Spinal cord (tissue), 10 donors: ENCODE measurements around the gene BOLA1. TPM values are rescaled to one million over a fixed set of nuclear protein-coding genes. Genes with fewer than 3 reads are reported as not detected.

Experiments used
- DNase-seq, 6 donors: peaks; one replicate each; pipeline versions ENCODE4 v3.0.0 to v3.0.0-alpha.2; 2013 to 2015; ENCODE audit warnings: low spot score in 6 of 6, low read depth in 4 of 6
- H3K27ac ChIP-seq: one replicate; pipeline ENCODE4 v1.5.1; 2013; ENCODE audit warnings: low read depth, low read length, control low read depth
- H3K27me3 ChIP-seq: one replicate; pipeline ENCODE4 v1.6.1; 2013; ENCODE audit warnings: low read length; ENCODE audit not compliant: control insufficient read depth, insufficient read depth
- H3K36me3 ChIP-seq: one replicate; pipeline ENCODE4 v1.6.1; 2013; ENCODE audit warnings: low read length; ENCODE audit not compliant: control insufficient read depth, insufficient read depth
- H3K4me1 ChIP-seq: one replicate; pipeline ENCODE4 v1.6.1; 2013; ENCODE audit warnings: low read length; ENCODE audit not compliant: control insufficient read depth, insufficient read depth
- H3K4me3 ChIP-seq: one replicate; pipeline ENCODE4 v1.5.1; 2013; ENCODE audit warnings: low read depth, low read length, control low read depth
- H3K9me3 ChIP-seq: one replicate; pipeline ENCODE4 v1.6.1; 2013; ENCODE audit warnings: low read length; ENCODE audit not compliant: control insufficient read depth, insufficient read depth
- WGBS: methylation state at CpG from one replicate; pipeline ENCODE4 v1.1.5; 2013; ENCODE audit warnings: missing lambda C conversion rate; ENCODE audit not compliant: insufficient coverage; 5-methylcytosine and 5-hydroxymethylcytosine counted together
- polyA plus RNA-seq, 2 donors: library from polyadenylated mRNA; unstranded; fragments of 120-200 nt; gene quantifications; one replicate each; pipeline ENCODE4 v1.2.1, GENCODE V29; 2013; ENCODE audit not compliant: insufficient read length in 2 of 2
- total RNA-seq, 2 donors: library from RNA; depleted of rRNA in 1 of 2; stranded (reverse); fragments of 120-200 nt in 1 of 2; fragments of >200 nt in 1 of 2; gene quantifications; one replicate each; pipeline versions ENCODE4 v1.2.3 to v1.2.4, GENCODE V29; 2013 to 2014
- donor health status: healthy.

The BOLA1 gene
- total and polyA plus RNA-seq, 4 donors: 10.7 to 31.0 (median 24.9) TPM

GRCh38 chr1:149915429-149916192 is 16.2 kb downstream of the BOLA1 start:
- H3K36me3 ChIP-seq: peaks cover 34% of the 10 kb centered on the region
- WGBS: 42% methylated on average over 8 of the region's 11 CpGs
- no peak overlapping the region for H3K27ac ChIP-seq
- H3K9me3 ChIP-seq: no peaks in the 10 kb centered on the region
- no peaks in the 10 kb centered on the region for H3K27me3 ChIP-seq
- peaks cover 19% of the 10 kb centered on the region for H3K4me1 ChIP-seq
- peak overlapping the region; percentile 78 for H3K4me3 ChIP-seq
- DNase-seq: peak in 1 of 6 donors; percentile 16

DNA sequence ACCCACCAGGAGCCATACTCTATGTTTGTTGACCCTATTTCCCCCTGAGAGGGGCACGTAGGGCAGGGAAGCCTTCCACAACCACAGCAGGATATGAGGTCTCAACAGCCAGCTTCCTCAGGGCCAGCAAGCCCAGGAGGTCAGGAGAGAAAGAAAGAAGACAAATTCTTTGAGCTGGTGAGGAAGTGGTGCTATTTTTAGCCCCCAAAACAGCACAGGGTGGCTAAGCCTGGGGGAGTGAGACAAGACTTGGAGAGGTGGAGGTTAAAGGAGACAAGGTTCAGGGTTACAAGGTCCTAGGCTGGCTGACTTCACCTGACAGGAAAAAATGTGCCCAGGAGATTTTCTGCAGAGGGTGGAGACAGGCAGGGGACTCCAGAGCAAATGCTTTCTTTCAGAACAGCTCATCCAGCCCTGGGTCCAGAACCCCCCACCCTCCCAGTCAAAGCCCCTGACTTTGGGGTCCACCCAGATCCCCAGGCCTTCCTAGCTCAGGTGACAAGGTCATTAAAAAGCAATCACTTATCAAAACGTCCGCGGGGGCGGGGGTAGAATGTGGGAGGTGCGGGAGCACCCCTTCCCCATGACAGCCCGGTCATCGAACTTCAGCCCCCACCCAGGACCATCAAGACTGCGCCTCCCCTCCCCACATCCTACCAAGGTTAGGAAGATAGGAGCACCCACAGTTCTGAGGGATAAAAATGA is 17.0 kb downstream of the BOLA1 start:
- peaks cover 26% of the 10 kb centered on the region for H3K36me3 ChIP-seq
- H3K4me1 ChIP-seq: peaks cover 19% of the 10 kb centered on the region
- no peak overlapping the region for H3K27ac ChIP-seq
- no peaks in the 10 kb centered on the region for H3K27me3 ChIP-seq
- H3K4me3 ChIP-seq: peak overlapping the region; percentile 78
- no peaks in the 10 kb centered on the region for H3K9me3 ChIP-seq
- DNase-seq: no peak
- WGBS: 0% methylated on average over 1 of the region's 9 CpGs

- Histone ChIP-seq H3K27ac (no peak overlapping the region), H3K9me3 (no peaks in the 10 kb centered on the region), H3K4me3 (peak overlapping the region; percentile 78), H3K4me1 (peaks cover 19% of the 10 kb centered on the region), H3K36me3 (peaks cover 21% of the 10 kb centered on the region), H3K27me3 (no peaks in the 10 kb centered on the region)
- DNase-seq: peak in 1 of 6 donors; percentile 54
- 0% methylated on average over 8 of the region's 10 CpGs for WGBS
Observed at GRCh38 chr1:149916898-149917252, 17.5 kb downstream of the BOLA1 start.

DNA sequence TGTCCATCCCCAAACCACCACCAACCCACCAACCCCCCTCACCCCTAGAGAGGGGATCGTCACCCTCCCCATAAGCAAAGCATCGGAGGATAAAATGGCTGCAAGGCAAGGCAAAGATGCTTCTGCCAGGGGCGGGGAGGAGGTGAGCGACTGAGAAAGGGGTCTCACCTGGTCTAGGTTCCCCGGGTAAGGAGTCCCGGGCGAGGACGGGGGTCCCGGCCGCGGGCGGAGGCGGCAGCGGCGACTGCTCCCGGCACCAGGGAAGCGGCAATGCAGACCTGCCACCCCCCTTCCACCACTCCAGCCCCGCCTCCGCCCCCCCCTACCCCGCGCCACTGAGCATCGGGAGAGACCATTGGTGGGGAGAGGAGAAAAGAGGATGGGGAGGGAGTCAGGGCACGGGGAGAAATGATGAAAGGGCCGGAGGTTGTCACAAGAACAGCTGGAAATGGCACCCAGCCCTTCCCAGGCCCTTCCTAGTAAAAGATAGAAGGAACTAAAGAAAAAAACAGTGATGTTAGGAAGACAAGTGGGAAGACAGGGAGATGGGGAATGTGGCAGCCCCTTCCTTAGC is 18.3 kb downstream of the BOLA1 start, which contains the start of gene SV2A:
SV2A (minus strand) TSS at position 274 of the 574 bp plus-strand sequence. CDS start 4,004 bp downstream, outside the sequence.
- Histone ChIP-seq H3K9me3 (no peaks in the 10 kb centered on the region), H3K4me1 (peaks cover 19% of the 10 kb centered on the region), H3K27ac (no peak within 1 kb of the TSS), H3K4me3 (peak within 1 kb of the TSS; percentile 78), H3K36me3 (peaks cover 20% of the 10 kb centered on the region), H3K27me3 (no peaks in the 10 kb centered on the region)
- WGBS: 0% methylated on average over 9 of the region's 24 CpGs
- peak in 4 of 6 donors; percentile 65 to 96 (median 86) for DNase-seq

GRCh38 chr1:149923626-149924025 is 24.3 kb downstream of the BOLA1 start:
- Histone ChIP-seq H3K36me3 (peaks cover 37% of the 10 kb centered on the region), H3K4me1 (peaks cover 18% of the 10 kb centered on the region), H3K27me3 (no peaks in the 10 kb centered on the region), H3K9me3 (no peaks in the 10 kb centered on the region), H3K27ac (no peak overlapping the region), H3K4me3 (no peak overlapping the region)
- DNase-seq: no peak
- 77% methylated on average over 7 of the region's 10 CpGs for WGBS

DNA sequence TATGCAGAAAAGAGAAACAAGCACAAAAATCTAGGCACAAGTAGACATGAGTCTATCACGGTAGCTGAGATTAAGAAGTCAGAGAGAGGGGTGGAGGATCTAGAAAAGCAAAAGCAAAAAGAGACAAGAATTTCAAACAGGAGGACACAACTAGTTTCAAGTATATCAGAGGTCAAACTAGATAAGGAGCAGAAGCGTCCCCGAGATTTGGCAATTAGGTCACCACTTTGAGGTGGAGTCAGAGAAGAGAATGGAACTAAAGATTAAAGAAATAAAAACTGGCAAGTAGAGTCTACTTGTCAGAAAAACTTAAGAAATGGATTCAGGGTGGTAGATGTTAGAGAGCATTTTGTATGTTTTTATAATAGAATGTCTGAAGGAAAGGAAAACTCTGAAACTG is 26.0 kb downstream of the BOLA1 start:
- H3K36me3 ChIP-seq: peaks cover 38% of the 10 kb centered on the region
- H3K4me3 ChIP-seq: no peak overlapping the region
- 88% methylated on average over 2 of the region's 3 CpGs for WGBS
- DNase-seq: no peak
- H3K4me1 ChIP-seq: peaks cover 18% of the 10 kb centered on the region
- no peaks in the 10 kb centered on the region for H3K9me3 ChIP-seq
- no peak overlapping the region for H3K27ac ChIP-seq
- H3K27me3 ChIP-seq: no peaks in the 10 kb centered on the region

DNA sequence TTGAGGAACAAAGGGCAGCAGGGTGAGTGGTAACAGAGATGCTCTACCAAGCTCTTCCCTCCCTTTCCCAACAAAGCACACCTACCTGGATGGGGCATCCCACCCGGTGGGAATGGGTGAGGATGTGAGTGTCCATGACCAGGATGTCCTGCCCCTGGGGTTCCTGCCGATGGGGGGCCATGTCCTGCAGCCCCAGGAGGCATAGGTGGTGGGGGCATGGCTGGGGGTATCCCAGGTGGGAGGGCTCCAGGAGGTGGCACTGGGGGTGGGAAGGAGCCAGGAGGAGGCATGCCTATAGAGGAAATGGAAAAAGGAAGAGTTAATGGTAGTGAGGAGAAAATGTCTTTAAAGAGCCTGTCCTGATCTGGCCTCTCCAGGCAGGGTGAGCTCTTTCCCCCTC is 26.4 kb downstream of the BOLA1 start:
- H3K4me3 ChIP-seq: no peak overlapping the region
- 92% methylated on average over 1 of the region's 2 CpGs for WGBS
- H3K9me3 ChIP-seq: no peaks in the 10 kb centered on the region

DNA sequence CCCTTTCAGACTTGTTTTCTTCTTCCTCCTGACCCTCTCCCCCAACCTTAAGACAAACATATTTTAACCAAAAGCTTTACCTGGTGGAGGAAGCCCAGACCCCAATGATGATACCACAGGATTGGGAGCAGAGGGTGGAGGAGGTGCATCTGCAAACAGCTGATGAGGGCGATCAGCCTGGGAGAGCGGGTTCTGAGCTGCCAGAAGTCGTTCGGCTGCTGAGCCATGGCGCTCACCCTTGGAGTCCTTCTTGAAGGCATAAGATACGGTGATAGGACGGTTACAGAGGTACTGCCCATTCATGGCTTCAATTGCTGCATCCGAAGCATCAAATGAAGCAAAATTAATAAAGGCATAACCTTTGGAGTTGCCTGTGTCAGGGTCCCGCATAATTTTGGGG is 26.9 kb downstream of the BOLA1 start:
- no peak for DNase-seq
- Histone ChIP-seq H3K27ac (no peak overlapping the region), H3K4me1 (peaks cover 18% of the 10 kb centered on the region), H3K9me3 (no peaks in the 10 kb centered on the region), H3K27me3 (no peaks in the 10 kb centered on the region), H3K36me3 (peaks cover 40% of the 10 kb centered on the region), H3K4me3 (no peak overlapping the region)
- WGBS: 86% methylated on average over 8 of the region's 9 CpGs

More for the DNA sequence above, 26.4 kb downstream of the BOLA1 start:
- no peak for DNase-seq
- Histone ChIP-seq H3K36me3 (peaks cover 40% of the 10 kb centered on the region), H3K27me3 (no peaks in the 10 kb centered on the region), H3K4me1 (peaks cover 18% of the 10 kb centered on the region), H3K27ac (no peak overlapping the region)

DNA sequence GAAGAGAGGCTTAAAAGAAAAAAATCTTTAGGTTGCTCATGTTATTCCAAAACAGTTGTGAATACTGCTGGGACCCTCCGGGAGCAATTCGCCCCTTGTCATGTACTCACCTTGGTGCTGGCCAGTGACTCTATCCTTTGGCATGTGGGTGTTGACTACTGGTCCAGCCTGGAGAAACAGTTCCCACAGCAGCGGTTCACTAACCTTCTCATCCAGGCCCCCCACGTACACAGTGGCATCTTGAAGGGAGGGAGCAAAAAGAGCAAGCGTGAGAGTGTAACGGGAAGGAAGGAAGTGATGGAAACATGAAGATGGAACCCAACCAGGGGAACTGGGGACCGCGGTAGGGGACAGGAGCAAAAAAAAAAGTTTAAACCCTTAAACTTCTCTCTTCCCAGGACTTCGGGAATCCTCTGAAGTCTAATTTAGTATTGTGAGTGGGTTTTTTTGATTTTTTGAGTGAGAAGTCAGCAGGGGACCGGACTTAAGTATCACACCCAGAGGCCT is 27.7 kb downstream of the BOLA1 start:
- WGBS: 10% methylated on average over 2 of the region's 10 CpGs
- Histone ChIP-seq H3K36me3 (peaks cover 39% of the 10 kb centered on the region), H3K4me1 (peaks cover 18% of the 10 kb centered on the region), H3K9me3 (no peaks in the 10 kb centered on the region), H3K27ac (peak overlapping the region; percentile 98), H3K27me3 (no peaks in the 10 kb centered on the region), H3K4me3 (peak overlapping the region; percentile 94)
- no peak for DNase-seq
